Esophagus muscularis mucosa (tissue), 4 donors: ENCODE measurements around the gene CTIF. TPM values are rescaled to one million over a fixed set of nuclear protein-coding genes. Genes with fewer than 3 reads are reported as not detected.

Experiments
- DNase-seq: peaks from one replicate; pipeline ENCODE4 v3.0.0-alpha.2; 2017; ENCODE audit errors: extremely low spot score
- H3K27ac ChIP-seq, 4 donors: fragments of 200-600 bp; sonication (generic); replicated peaks in 1 of 4; 1 replicate in 3 of 4; 2 replicates in 1 of 4; pipeline ENCODE4 v1.5.1; 2016 to 2019; ENCODE audit warnings: mild to moderate bottlenecking in 1 of 4
- H3K27me3 ChIP-seq, 4 donors: fragments of 200-600 bp; sonication (generic); one replicate each; pipeline versions ENCODE4 v1.5.1 to v1.6.0; 2016 to 2019
- H3K36me3 ChIP-seq, 4 donors: fragments of 200-600 bp; sonication (generic); one replicate each; pipeline ENCODE4 v1.5.1; 2016 to 2019
- H3K4me1 ChIP-seq, 4 donors: fragments of 200-600 bp; sonication (generic); one replicate each; pipeline ENCODE4 v1.5.1; 2016 to 2019
- H3K4me3 ChIP-seq, 4 donors: fragments of 200-600 bp; sonication (generic); 1 replicate in 2 of 4; 2 replicates in 2 of 4; pipeline ENCODE4 v1.5.1; 2016 to 2019; ENCODE audit warnings: mild to moderate bottlenecking in 4 of 4, moderate library complexity in 1 of 4
- H3K9me3 ChIP-seq, 4 donors: fragments of 200-600 bp; sonication (generic); 1 replicate in 3 of 4; 2 replicates in 1 of 4; pipeline ENCODE4 v1.5.1; 2016 to 2019
- CTCF ChIP-seq, 3 experiments: fragments of 200-600 bp in 2 of 3; fragments of 450-650 bp in 1 of 3; sonication (generic) in 2 of 3; IDR thresholded peaks; one replicate each; pipeline ENCODE4 v1.5.1; 2017 to 2019; ENCODE audit warnings: antibody characterized with exemption in 3 of 3, mild to moderate bottlenecking in 2 of 3, moderate library complexity in 1 of 3
- EP300 ChIP-seq: sonication (generic); formaldehyde crosslinking; IDR thresholded peaks from one replicate; pipeline ENCODE4 v1.6.1; 2017; ENCODE audit warnings: antibody characterized with exemption
- POLR2A ChIP-seq: fragments of 450-650 bp; IDR thresholded peaks from one replicate; pipeline ENCODE4 v1.6.1; 2017; ENCODE audit warnings: antibody characterized with exemption, moderate library complexity, mild to moderate bottlenecking, low read depth
- POLR2AphosphoS5 ChIP-seq, 2 donors: sonication (generic); formaldehyde crosslinking; IDR thresholded peaks; one replicate each; pipeline ENCODE4 v1.6.1; 2017; ENCODE audit warnings: antibody characterized with exemption in 2 of 2
- WGBS: methylation state at CpG from one replicate; pipeline ENCODE4 v1.1.5; 2018; 5-methylcytosine and 5-hydroxymethylcytosine counted together
- intact Hi-C: fragments of 100-400 bp; cut with DNase I; formaldehyde crosslinking; loops from one replicate; pipeline ENCODE4 v1.15.1; 2023
- total RNA-seq, 4 donors: library from RNA; depleted of rRNA; stranded (reverse); fragments of >200 nt; gene quantifications; one replicate each; pipeline versions ENCODE4 v1.1.0 to v1.2.1, GENCODE V29; 2016

The CTIF gene
- total RNA-seq, 4 donors from 2014 or later = 63.1 to 137 (median 87.7) TPM

GRCh38 chr18:48531908-48532307 lies 6.9 kb upstream of the CTIF start:
- Histone ChIP-seq H3K4me3 (no peak overlapping the region), H3K27me3 (no peaks in the 10 kb centered on the region), H3K27ac (no peak overlapping the region), H3K4me1 (peaks cover 0 to 12% (median 0%) of the 10 kb centered on the region in 4 donors), H3K9me3 (no peaks in the 10 kb centered on the region), H3K36me3 (no peaks in the 10 kb centered on the region)
- intact Hi-C loops = loop anchor here (5.0 kb wide), 1 partner anchor 45 kb away; no protein-coding TSS in a partner anchor
- WGBS = 67% methylated on average over 3 of the region's 3 CpGs
- no peak for DNase-seq
- TF ChIP-seq POLR2AphosphoS5 (IDR thresholded peaks at IDR 0.05) (no peak), CTCF (IDR thresholded peaks at IDR 0.05) (no peak), POLR2A (no peak), EP300 (no peak)

GRCh38 chr18:48533340-48534070 lies 5.3 kb upstream of the CTIF start:
- intact Hi-C loops = loop anchor here (5.0 kb wide), 1 partner anchor 46 kb away; no protein-coding TSS in a partner anchor
- WGBS = 78% methylated on average over 6 of the region's 6 CpGs
- no peak for TF ChIP-seq EP300
- no peak for TF ChIP-seq POLR2A
- no peak for TF ChIP-seq CTCF (IDR thresholded peaks at IDR 0.05)
- no peak for TF ChIP-seq POLR2AphosphoS5 (IDR thresholded peaks at IDR 0.05)
- H3K9me3 ChIP-seq = no peaks in the 10 kb centered on the region
- H3K36me3 ChIP-seq = no peaks in the 10 kb centered on the region
- H3K27ac ChIP-seq = no peak overlapping the region
- no peak for DNase-seq
- no peaks in the 10 kb centered on the region for H3K27me3 ChIP-seq
- H3K4me1 ChIP-seq = peaks cover 5 to 18% (median 7%) of the 10 kb centered on the region in 4 donors
- H3K4me3 ChIP-seq = no peak overlapping the region

- no peaks in the 10 kb centered on the region for H3K36me3 ChIP-seq
- 89% methylated on average over 3 of the region's 3 CpGs for WGBS
- H3K9me3 ChIP-seq = no peaks in the 10 kb centered on the region
- intact Hi-C loops = loop anchor here (5.0 kb wide), 1 partner anchor 47 kb away; no protein-coding TSS in a partner anchor
- TF ChIP-seq EP300 = no peak
- TF ChIP-seq CTCF (IDR thresholded peaks at IDR 0.05) = no peak
- no peak for TF ChIP-seq POLR2A
- TF ChIP-seq POLR2AphosphoS5 (IDR thresholded peaks at IDR 0.05) = no peak
- no peak for DNase-seq
- H3K27ac ChIP-seq = no peak overlapping the region
- H3K4me1 ChIP-seq = peaks cover 5 to 19% (median 8%) of the 10 kb centered on the region in 4 donors
- no peak overlapping the region for H3K4me3 ChIP-seq
- no peaks in the 10 kb centered on the region for H3K27me3 ChIP-seq
Observed at GRCh38 chr18:48534364-48534763, 4.5 kb upstream of the CTIF start.

- Histone ChIP-seq H3K27me3 (no peaks in the 10 kb centered on the region), H3K36me3 (no peaks in the 10 kb centered on the region), H3K4me1 (peaks cover 5 to 15% (median 8%) of the 10 kb centered on the region in 4 donors), H3K4me3 (no peak overlapping the region), H3K9me3 (no peaks in the 10 kb centered on the region), H3K27ac (no peak overlapping the region)
- no peak for TF ChIP-seq CTCF (IDR thresholded peaks at IDR 0.05)
- no peak for TF ChIP-seq POLR2AphosphoS5 (IDR thresholded peaks at IDR 0.05)
- TF ChIP-seq EP300 = no peak
- TF ChIP-seq POLR2A = no peak
- DNase-seq = no peak
- intact Hi-C loops = loop anchor here (5.0 kb wide), 1 partner anchor 59 kb away; no protein-coding TSS in a partner anchor
- WGBS = 93% methylated on average over 2 of the region's 2 CpGs
Observed at GRCh38 chr18:48535956-48536355, 2.9 kb upstream of the CTIF start.
